A673 (cell line): ENCODE measurements around the gene GZMA.

Source experiments
- EZH2 ChIP-seq: fragments of 200-600 bp; sonication (generic); IDR thresholded peaks from 2 replicates; pipeline ENCODE4 v1.6.1; 2017; ENCODE audit warnings: borderline replicate concordance, low read depth, mild to moderate bottlenecking, mixed read lengths, antibody characterized with exemption, low read length; ENCODE audit not compliant: poor library complexity, severe bottlenecking
- TF ChIP-seq, protein P1 (sequence below): fragments of 300-800, 200-600 bp; sonication (generic); conservative IDR thresholded peaks from 2 replicates; pipeline ENCODE4 v1.5.1; 2017; ENCODE audit warnings: low read depth, mild to moderate bottlenecking, antibody characterized with exemption, low read length, moderate library complexity, mixed read lengths

GRCh38 chr5:55096182-55096581 lies 6.3 kb upstream of the GZMA start:
- TF ChIP-seq, protein P1, sequence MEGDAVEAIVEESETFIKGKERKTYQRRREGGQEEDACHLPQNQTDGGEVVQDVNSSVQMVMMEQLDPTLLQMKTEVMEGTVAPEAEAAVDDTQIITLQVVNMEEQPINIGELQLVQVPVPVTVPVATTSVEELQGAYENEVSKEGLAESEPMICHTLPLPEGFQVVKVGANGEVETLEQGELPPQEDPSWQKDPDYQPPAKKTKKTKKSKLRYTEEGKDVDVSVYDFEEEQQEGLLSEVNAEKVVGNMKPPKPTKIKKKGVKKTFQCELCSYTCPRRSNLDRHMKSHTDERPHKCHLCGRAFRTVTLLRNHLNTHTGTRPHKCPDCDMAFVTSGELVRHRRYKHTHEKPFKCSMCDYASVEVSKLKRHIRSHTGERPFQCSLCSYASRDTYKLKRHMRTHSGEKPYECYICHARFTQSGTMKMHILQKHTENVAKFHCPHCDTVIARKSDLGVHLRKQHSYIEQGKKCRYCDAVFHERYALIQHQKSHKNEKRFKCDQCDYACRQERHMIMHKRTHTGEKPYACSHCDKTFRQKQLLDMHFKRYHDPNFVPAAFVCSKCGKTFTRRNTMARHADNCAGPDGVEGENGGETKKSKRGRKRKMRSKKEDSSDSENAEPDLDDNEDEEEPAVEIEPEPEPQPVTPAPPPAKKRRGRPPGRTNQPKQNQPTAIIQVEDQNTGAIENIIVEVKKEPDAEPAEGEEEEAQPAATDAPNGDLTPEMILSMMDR, result no peak
- no peak for TF ChIP-seq EZH2
